CD4-positive, alpha-beta T cell (primary cell): ENCODE measurements around the gene RAB25. TPM values are rescaled to one million over a fixed set of nuclear protein-coding genes. Genes with fewer than 3 reads are reported as not detected.

ENCODE experiments used
- ATAC-seq: fragments of 200-7000 bp; cut with Tn5 transposase; one replicate; pipeline ENCODE4 v1.10.0; 2022; ENCODE audit warnings: mild to moderate bottlenecking; ENCODE audit not compliant: poor library complexity
- CTCF ChIA-PET: fragments of 350-600 bp; sonication (Branson Sonifier 250); formaldehyde crosslinking; loops from one replicate; lab custom pipeline; 2021; ENCODE audit warnings: antibody characterized with exemption, inconsistent platforms; lab: Charles Lee
- POLR2A ChIA-PET: fragments of 350-600 bp; sonication (Branson Sonifier 250); formaldehyde crosslinking; loops from one replicate; lab custom pipeline; 2021; ENCODE audit warnings: antibody characterized with exemption, inconsistent platforms; lab: Charles Lee
- DNase-seq, 14 experiments: peaks; one replicate each; pipeline ENCODE4 v3.0.0-alpha.2; 2013 to 2020; ENCODE audit warnings: mixed read lengths in 2 of 14
- H3K27ac ChIP-seq, 2 donors: one replicate each; pipeline versions ENCODE4 v1.5.1 to v1.7.0; 2013; ENCODE audit warnings: low read length in 2 of 2, low read depth in 1 of 2, mild to moderate bottlenecking in 1 of 2
- H3K27me3 ChIP-seq, 2 experiments: 1 replicate in 1 of 2; 2 replicates in 1 of 2; pipeline versions ENCODE4 v1.6.1 to v1.7.0; 2013; ENCODE audit warnings: low read length in 2 of 2, control low read depth in 1 of 2, mild to moderate bottlenecking in 1 of 2, moderate library complexity in 1 of 2; ENCODE audit not compliant: insufficient read depth in 2 of 2, control insufficient read depth in 1 of 2
- H3K36me3 ChIP-seq: one replicate; pipeline ENCODE4 v1.6.1; 2013; ENCODE audit warnings: low read length, control low read depth; ENCODE audit not compliant: insufficient read depth
- H3K4me1 ChIP-seq: one replicate; pipeline ENCODE4 v1.6.1; 2013; ENCODE audit warnings: low read length, control low read depth; ENCODE audit not compliant: insufficient read depth
- H3K4me3 ChIP-seq: one replicate; pipeline ENCODE4 v1.5.1; 2013; ENCODE audit warnings: mild to moderate bottlenecking, low read length, moderate library complexity
- H3K9me3 ChIP-seq, 2 experiments: 1 replicate in 1 of 2; 2 replicates in 1 of 2; pipeline versions ENCODE4 v1.6.1 to v1.7.0; 2013; ENCODE audit warnings: low read length in 2 of 2, mild to moderate bottlenecking in 2 of 2, control low read depth in 1 of 2, moderate library complexity in 1 of 2; ENCODE audit not compliant: control insufficient read depth in 1 of 2, insufficient read depth in 1 of 2
- H3K27ac Mint-ChIP-seq: one replicate; pipeline ENCODE4 v1.8.0; 2020; ENCODE audit warnings: mixed read lengths
- H3K27me3 Mint-ChIP-seq: one replicate; pipeline ENCODE4 v1.8.0; 2021; ENCODE audit warnings: mixed read lengths
- H3K36me3 Mint-ChIP-seq: one replicate; pipeline ENCODE4 v1.8.0; 2021; ENCODE audit warnings: low read depth, mixed read lengths
- H3K4me1 Mint-ChIP-seq: one replicate; pipeline ENCODE4 v1.8.0; 2021; ENCODE audit warnings: low read depth, mixed read lengths
- H3K4me3 Mint-ChIP-seq: one replicate; pipeline ENCODE4 v1.8.0; 2020; ENCODE audit warnings: mild to moderate bottlenecking, mixed read lengths
- H3K9me3 Mint-ChIP-seq: one replicate; pipeline ENCODE4 v1.8.0; 2020; ENCODE audit warnings: mixed read lengths
- intact Hi-C, 2 experiments: fragments of 100-400 bp; cut with DNase I in 1 of 2; cut with micrococcal nuclease in 1 of 2; formaldehyde crosslinking; loops; one replicate each; pipeline versions ENCODE4 v1.15.1 to v1.9.0; 2023 to 2025; cut with DNase I, micrococcal nuclease
- total RNA-seq, 174 experiments: library from RNA in 2 of 174; stranded (reverse) in 2 of 174; gene quantifications; one replicate each; pipeline ENCODE4 v1.2.3 and lab custom pipeline; 2021 to 2026
- TF ChIP-seq, protein P1 (sequence below): fragments of 200-600 bp; IDR thresholded peaks from one replicate; pipeline ENCODE4 v1.8.0; 2022; ENCODE audit warnings: antibody characterized with exemption, mild to moderate bottlenecking

Gene RAB25
- total RNA-seq, 2 experiments from 2014 or later: 0.58 to 1.3 TPM

DNA sequence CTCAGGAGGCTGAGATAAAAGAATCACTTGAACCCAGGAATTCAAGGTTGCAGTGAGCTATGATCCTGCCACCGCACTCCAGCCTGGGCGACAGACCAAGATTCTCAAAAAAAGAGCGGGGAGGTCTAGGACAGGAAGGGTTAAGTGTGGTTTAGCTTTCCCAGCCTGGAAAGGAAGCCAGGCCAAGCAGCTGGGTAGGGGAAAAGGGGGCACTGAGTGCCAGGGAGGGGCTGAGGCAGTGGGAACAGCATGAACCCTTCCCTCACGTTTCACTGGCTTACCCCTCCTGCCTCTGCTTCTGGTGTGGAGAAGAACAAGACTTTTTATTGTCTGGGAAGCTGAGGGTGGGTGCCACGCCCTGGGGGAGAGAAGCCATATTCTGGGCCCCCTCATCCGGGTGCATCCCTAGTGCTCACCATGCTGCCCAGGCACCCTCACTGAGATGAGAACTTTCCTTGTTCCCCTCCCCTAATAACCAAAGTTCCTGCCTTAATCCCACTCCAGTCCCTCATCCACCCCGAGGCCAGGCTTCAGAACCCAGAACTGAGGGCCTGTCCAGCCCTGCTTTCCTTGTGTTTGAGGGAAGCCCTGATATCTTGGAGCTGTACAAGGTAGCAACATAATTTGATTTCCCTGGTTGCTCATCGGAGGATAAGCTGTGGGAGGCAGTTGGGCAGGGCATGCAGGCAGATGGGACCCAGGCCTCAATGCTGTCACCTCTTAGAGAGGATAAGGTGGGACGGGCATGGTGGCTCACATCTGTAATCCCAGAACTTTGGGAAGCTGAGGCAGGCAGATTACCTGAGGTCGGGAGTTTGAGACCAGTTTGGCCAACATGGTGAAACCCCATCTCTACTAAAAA, 51.5 kb downstream of the RAB25 start:
- H3K4me1 ChIP-seq: peaks cover 41% of the 10 kb centered on the region
- DNase-seq: no peak
- no peaks in the 10 kb centered on the region for H3K36me3 ChIP-seq
- ATAC-seq: no peak
- TF ChIP-seq, protein P1, sequence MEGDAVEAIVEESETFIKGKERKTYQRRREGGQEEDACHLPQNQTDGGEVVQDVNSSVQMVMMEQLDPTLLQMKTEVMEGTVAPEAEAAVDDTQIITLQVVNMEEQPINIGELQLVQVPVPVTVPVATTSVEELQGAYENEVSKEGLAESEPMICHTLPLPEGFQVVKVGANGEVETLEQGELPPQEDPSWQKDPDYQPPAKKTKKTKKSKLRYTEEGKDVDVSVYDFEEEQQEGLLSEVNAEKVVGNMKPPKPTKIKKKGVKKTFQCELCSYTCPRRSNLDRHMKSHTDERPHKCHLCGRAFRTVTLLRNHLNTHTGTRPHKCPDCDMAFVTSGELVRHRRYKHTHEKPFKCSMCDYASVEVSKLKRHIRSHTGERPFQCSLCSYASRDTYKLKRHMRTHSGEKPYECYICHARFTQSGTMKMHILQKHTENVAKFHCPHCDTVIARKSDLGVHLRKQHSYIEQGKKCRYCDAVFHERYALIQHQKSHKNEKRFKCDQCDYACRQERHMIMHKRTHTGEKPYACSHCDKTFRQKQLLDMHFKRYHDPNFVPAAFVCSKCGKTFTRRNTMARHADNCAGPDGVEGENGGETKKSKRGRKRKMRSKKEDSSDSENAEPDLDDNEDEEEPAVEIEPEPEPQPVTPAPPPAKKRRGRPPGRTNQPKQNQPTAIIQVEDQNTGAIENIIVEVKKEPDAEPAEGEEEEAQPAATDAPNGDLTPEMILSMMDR: no peak
- peaks cover 0 to 4% of the 10 kb centered on the region in 2 experiments for H3K9me3 ChIP-seq
- H3K4me1 Mint-ChIP-seq: peaks cover 26% of the 10 kb centered on the region
- peaks cover 46% of the 10 kb centered on the region for H3K27me3 Mint-ChIP-seq
- no peak overlapping the region for H3K4me3 ChIP-seq
- no peak overlapping the region for H3K4me3 Mint-ChIP-seq
- peaks cover 24 to 28% of the 10 kb centered on the region in 2 experiments for H3K27me3 ChIP-seq
- CTCF ChIA-PET: interaction anchor here (0.9 to 2.0 kb wide), 5 partner anchors 13 to 113 kb away, joined by 3 to 12 read pairs (median 4); no protein-coding TSS in a partner anchor
- H3K27ac Mint-ChIP-seq: peak overlapping the region; percentile 42
- intact Hi-C loops: no loop called here
- no peak overlapping the region for H3K27ac ChIP-seq
- H3K9me3 Mint-ChIP-seq: no peaks in the 10 kb centered on the region
- peaks cover 14% of the 10 kb centered on the region for H3K36me3 Mint-ChIP-seq
- POLR2A ChIA-PET: no interaction called here

DNA sequence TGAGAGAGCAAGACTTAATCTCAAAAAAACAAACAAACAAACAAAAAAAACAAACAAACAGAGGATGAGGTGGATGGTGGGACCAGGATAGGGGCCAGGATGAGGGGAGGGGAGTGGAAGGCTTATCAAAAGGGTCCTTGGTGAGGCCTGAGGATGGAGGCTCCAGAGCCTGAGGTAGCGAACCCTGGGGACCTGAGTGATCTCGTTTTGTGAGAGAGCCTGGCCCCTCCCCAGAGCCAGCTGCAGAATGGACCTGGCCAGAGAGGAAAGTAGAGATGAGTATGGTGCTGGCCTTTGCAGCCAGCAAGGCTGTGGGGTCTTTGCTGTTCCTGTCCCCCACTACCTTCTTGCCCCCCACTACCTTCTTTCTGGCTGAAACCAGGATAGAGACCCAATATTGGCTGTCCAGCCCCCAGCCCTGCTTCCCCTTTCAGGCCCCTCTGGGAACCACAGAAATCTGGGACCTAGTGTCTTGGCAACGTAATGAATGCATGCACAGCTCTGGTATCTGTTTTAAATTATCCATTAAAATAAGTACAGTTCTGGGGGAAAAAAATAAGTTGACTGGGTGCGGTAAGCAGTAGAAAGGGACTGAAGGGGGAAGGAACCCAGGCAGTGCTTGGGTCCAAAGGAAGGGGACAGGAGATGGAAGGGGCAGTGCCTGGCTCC, 52.5 kb downstream of the RAB25 start:
- H3K9me3 ChIP-seq: peaks cover 0 to 4% of the 10 kb centered on the region in 2 experiments
- no peak for DNase-seq
- Mint-ChIP-seq H3K4me3 (peak overlapping the region; percentile 99), H3K36me3 (peaks cover 16% of the 10 kb centered on the region), H3K9me3 (no peaks in the 10 kb centered on the region), H3K27ac (peak overlapping the region; percentile 89), H3K4me1 (peaks cover 29% of the 10 kb centered on the region), H3K27me3 (peaks cover 46% of the 10 kb centered on the region)
- TF ChIP-seq, protein P1: no peak
- H3K4me1 ChIP-seq: peaks cover 50% of the 10 kb centered on the region
- POLR2A ChIA-PET: interaction anchor here (2.6 to 3.1 kb wide), 2 partner anchors 14 to 16 kb away, joined by 17 to 23 read pairs; no protein-coding TSS in a partner anchor
- H3K4me3 ChIP-seq: no peak overlapping the region
- no peaks in the 10 kb centered on the region for H3K36me3 ChIP-seq
- ATAC-seq: no peak
- H3K27ac ChIP-seq: peak overlapping the region in 1 of 2 donors; percentile 64
- CTCF ChIA-PET: interaction anchor here (0.8 to 10.7 kb wide), 6 partner anchors 9 to 112 kb away, joined by 3 to 101 read pairs (median 4); no protein-coding TSS in a partner anchor
- H3K27me3 ChIP-seq: peaks cover 24 to 28% of the 10 kb centered on the region in 2 experiments
- intact Hi-C loops: no loop called here
